Neural progenitor cell (in vitro differentiated cells): ENCODE data around the gene APLP2. TPM values are rescaled to one million over a fixed set of nuclear protein-coding genes. Genes with fewer than 3 reads are reported as not detected.
"Not testable (repeated sequence)": the region's sequence is repeated elsewhere in the genome, so short reads cannot be mapped to it uniquely, and the experiment has no call there.

Source experiments
- DNase-seq: peaks from one replicate; pipeline ENCODE4 v3.0.0-alpha.2; 2016; ENCODE audit warnings: low spot score
- H2AFZ ChIP-seq: fragments of 200-600 bp; sonication (generic); replicated peaks from 2 replicates; pipeline ENCODE4 v1.6.1; 2016; ENCODE audit warnings: antibody characterized with exemption
- H3F3A ChIP-seq: fragments of 200-600 bp; sonication (generic); 2 replicates; pipeline ENCODE4 v1.6.1; 2016; ENCODE audit warnings: antibody characterized with exemption, low read depth
- H3K27ac ChIP-seq: fragments of 200-600 bp; sonication (generic); 2 replicates; pipeline ENCODE4 v1.5.1; 2016; ENCODE audit warnings: mild to moderate bottlenecking
- H3K27me3 ChIP-seq: fragments of 200-600 bp; sonication (generic); 2 replicates; pipeline ENCODE4 v1.6.1; 2016; ENCODE audit warnings: mild to moderate bottlenecking, moderate library complexity
- H3K36me3 ChIP-seq: fragments of 200-600 bp; sonication (generic); 2 replicates; pipeline ENCODE4 v1.5.1; 2016
- H3K4me1 ChIP-seq: fragments of 200-600 bp; sonication (generic); 2 replicates; pipeline ENCODE4 v1.6.1; 2016; ENCODE audit warnings: mixed run types
- H3K4me2 ChIP-seq: fragments of 200-600 bp; sonication (generic); 2 replicates; pipeline ENCODE4 v1.6.1; 2016
- H3K4me3 ChIP-seq: fragments of 200-600 bp; sonication (generic); 2 replicates; pipeline ENCODE4 v1.5.1; 2016
- H3K79me2 ChIP-seq: fragments of 200-600 bp; sonication (generic); 2 replicates; pipeline ENCODE4 v1.6.1; 2016; ENCODE audit warnings: low read depth
- H3K9ac ChIP-seq: fragments of 200-600 bp; sonication (generic); 2 replicates; pipeline ENCODE4 v1.6.1; 2016
- H3K9me3 ChIP-seq: fragments of 200-600 bp; sonication (generic); 2 replicates; pipeline ENCODE4 v1.5.1; 2016; ENCODE audit warnings: low read depth
- H4K20me1 ChIP-seq: fragments of 200-600 bp; sonication (generic); 2 replicates; pipeline ENCODE4 v1.6.1; 2016; ENCODE audit warnings: low read depth
- H3K27ac Mint-ChIP-seq: 3 replicates; pipeline ENCODE4 v1.8.0; 2021; ENCODE audit warnings: mixed read lengths
- H3K27me3 Mint-ChIP-seq: 2 replicates; pipeline ENCODE4 v1.8.0; 2022; ENCODE audit warnings: low read depth, mild to moderate bottlenecking, inconsistent platforms, moderate library complexity, mixed read lengths; ENCODE audit not compliant: insufficient read depth
- H3K36me3 Mint-ChIP-seq: 3 replicates; pipeline ENCODE4 v1.8.0; 2021; ENCODE audit warnings: mixed read lengths
- H3K4me1 Mint-ChIP-seq: 3 replicates; pipeline ENCODE4 v1.8.0; 2021; ENCODE audit warnings: mixed read lengths
- H3K4me3 Mint-ChIP-seq: 3 replicates; pipeline ENCODE4 v1.8.0; 2021; ENCODE audit warnings: mild to moderate bottlenecking, moderate library complexity, mixed read lengths
- H3K9me3 Mint-ChIP-seq: 3 replicates; pipeline ENCODE4 v1.8.0; 2020; ENCODE audit warnings: mixed read lengths
- CTCF ChIP-seq: fragments of 200-600 bp; sonication (generic); IDR thresholded peaks from 2 replicates; pipeline ENCODE4 v1.5.1; 2017; ENCODE audit warnings: antibody characterized with exemption, mild to moderate bottlenecking
- EZH2 ChIP-seq: fragments of 200-600 bp; sonication (generic); IDR thresholded peaks from 2 replicates; pipeline ENCODE4 v1.6.1; 2017; ENCODE audit warnings: antibody characterized with exemption, mild to moderate bottlenecking, moderate library complexity
- EZH2phosphoT487 ChIP-seq: fragments of 200-600 bp; sonication (generic); IDR thresholded peaks from 2 replicates; pipeline ENCODE4 v1.6.1; 2017; ENCODE audit warnings: antibody characterized with exemption
- total RNA-seq: library from RNA; depleted of rRNA; stranded (reverse); fragments of >200 nt; gene quantifications from 2 replicates; pipeline ENCODE4 v1.2.3, GENCODE V29; 2015; ENCODE audit warnings: low replicate concordance

APLP2 gene
- total RNA-seq, 1 donor from 2014 or later: 455 TPM

- H3K27ac Mint-ChIP-seq: peak overlapping the region; percentile 54
- H3K4me1 Mint-ChIP-seq: peaks cover 21% of the 10 kb centered on the region
- no peak for DNase-seq
- H2AFZ ChIP-seq: no peak overlapping the region
- peaks cover 3% of the 10 kb centered on the region for H3K9me3 ChIP-seq
- peaks cover 42% of the 10 kb centered on the region for H3K4me1 ChIP-seq
- H3K4me3 ChIP-seq: peak overlapping the region; percentile 28
- H3K4me3 Mint-ChIP-seq: no peak overlapping the region
- H3K36me3 ChIP-seq: no peaks in the 10 kb centered on the region
- H3K27me3 Mint-ChIP-seq: peaks cover 2% of the 10 kb centered on the region
- peaks cover 77% of the 10 kb centered on the region for H3K79me2 ChIP-seq
- TF ChIP-seq EZH2phosphoT487 (no peak), CTCF (no peak), EZH2 (no peak)
- no peak overlapping the region for H3K9ac ChIP-seq
- H3K27me3 ChIP-seq: no peaks in the 10 kb centered on the region
- peaks cover 33% of the 10 kb centered on the region for H4K20me1 ChIP-seq
- H3F3A ChIP-seq: peaks cover 41% of the 10 kb centered on the region
- peaks cover 35% of the 10 kb centered on the region for H3K36me3 Mint-ChIP-seq
- peaks cover 49% of the 10 kb centered on the region for H3K9me3 Mint-ChIP-seq
- H3K4me2 ChIP-seq: peak overlapping the region; percentile 77
- H3K27ac ChIP-seq: peak overlapping the region; percentile 93
Measured at GRCh38 chr11:130088217-130088616, 18.5 kb downstream of the APLP2 start.

- TF ChIP-seq CTCF (no peak), EZH2phosphoT487 (no peak), EZH2 (no peak)
- Histone ChIP-seq H3K27ac (peak overlapping the region; percentile 93), H3K79me2 (peaks cover 77% of the 10 kb centered on the region), H3K36me3 (no peaks in the 10 kb centered on the region), H3K4me3 (peak overlapping the region; percentile 28), H3K9me3 (peaks cover 3% of the 10 kb centered on the region), H3F3A (peaks cover 41% of the 10 kb centered on the region), H3K4me2 (peak overlapping the region; percentile 77), H3K4me1 (peaks cover 42% of the 10 kb centered on the region), H2AFZ (no peak overlapping the region), H4K20me1 (peaks cover 31% of the 10 kb centered on the region), H3K27me3 (no peaks in the 10 kb centered on the region), H3K9ac (no peak overlapping the region)
- Mint-ChIP-seq H3K27me3 (peaks cover 4% of the 10 kb centered on the region), H3K4me3 (no peak overlapping the region), H3K9me3 (peaks cover 46% of the 10 kb centered on the region), H3K27ac (peak overlapping the region; percentile 38), H3K36me3 (peaks cover 32% of the 10 kb centered on the region), H3K4me1 (peaks cover 21% of the 10 kb centered on the region)
- peak; percentile 74 for DNase-seq
Measured at GRCh38 chr11:130088919-130089673, 19.4 kb downstream of the APLP2 start.

GRCh38 chr11:130089674-130090073, 20.0 kb downstream of the APLP2 start:
- TF ChIP-seq CTCF: no peak
- no peak for TF ChIP-seq EZH2phosphoT487
- no peak for TF ChIP-seq EZH2
- Mint-ChIP-seq H3K9me3 (peaks cover 40% of the 10 kb centered on the region), H3K36me3 (peaks cover 29% of the 10 kb centered on the region), H3K27me3 (peaks cover 4% of the 10 kb centered on the region), H3K4me1 (peaks cover 23% of the 10 kb centered on the region), H3K4me3 (no peak overlapping the region), H3K27ac (peak overlapping the region; percentile 36)
- no peaks in the 10 kb centered on the region for H3K36me3 ChIP-seq
- no peak overlapping the region for H3K4me3 ChIP-seq
- no peak overlapping the region for H3K9ac ChIP-seq
- H3K27ac ChIP-seq: peak overlapping the region; percentile 93
- H3K27me3 ChIP-seq: no peaks in the 10 kb centered on the region
- H4K20me1 ChIP-seq: peaks cover 37% of the 10 kb centered on the region
- no peak for DNase-seq
- H2AFZ ChIP-seq: no peak overlapping the region
- peaks cover 42% of the 10 kb centered on the region for H3K4me1 ChIP-seq
- H3F3A ChIP-seq: peaks cover 41% of the 10 kb centered on the region
- peaks cover 3% of the 10 kb centered on the region for H3K9me3 ChIP-seq
- peak overlapping the region; percentile 77 for H3K4me2 ChIP-seq
- H3K79me2 ChIP-seq: peaks cover 77% of the 10 kb centered on the region

GRCh38 chr11:130090517-130090916, 20.8 kb downstream of the APLP2 start:
- not testable (repeated sequence) for H3K4me3 Mint-ChIP-seq, H3K9ac ChIP-seq, H3K9me3 ChIP-seq, H3K4me3 ChIP-seq, DNase-seq, H3K27ac ChIP-seq, H3K27ac Mint-ChIP-seq, H2AFZ ChIP-seq, H3K27me3 ChIP-seq, H3K36me3 ChIP-seq, H3K4me2 ChIP-seq, H3K27me3 Mint-ChIP-seq
- Histone ChIP-seq H3K79me2 (peaks cover 77% of the 10 kb centered on the region), H4K20me1 (peaks cover 45% of the 10 kb centered on the region), H3K4me1 (peaks cover 42% of the 10 kb centered on the region), H3F3A (peaks cover 41% of the 10 kb centered on the region)
- Mint-ChIP-seq H3K9me3 (peaks cover 36% of the 10 kb centered on the region), H3K4me1 (peaks cover 24% of the 10 kb centered on the region), H3K36me3 (peaks cover 30% of the 10 kb centered on the region)

- Mint-ChIP-seq H3K36me3 (peaks cover 26% of the 10 kb centered on the region), H3K9me3 (peaks cover 29% of the 10 kb centered on the region), H3K4me1 (peaks cover 24% of the 10 kb centered on the region)
- not testable (repeated sequence) for H3K4me3 ChIP-seq, H3K9ac ChIP-seq, H3K27ac Mint-ChIP-seq, H3K36me3 ChIP-seq, H3K27me3 ChIP-seq, H2AFZ ChIP-seq, DNase-seq, H3K27ac ChIP-seq, H3K27me3 Mint-ChIP-seq, H3K4me3 Mint-ChIP-seq, H3K4me2 ChIP-seq, H3K9me3 ChIP-seq
- Histone ChIP-seq H3F3A (peaks cover 39% of the 10 kb centered on the region), H3K79me2 (peaks cover 77% of the 10 kb centered on the region), H3K4me1 (peaks cover 38% of the 10 kb centered on the region), H4K20me1 (peaks cover 48% of the 10 kb centered on the region)
Measured at GRCh38 chr11:130091169-130091568, 21.5 kb downstream of the APLP2 start.
